ENCODE data around the gene USP22.

DNA sequence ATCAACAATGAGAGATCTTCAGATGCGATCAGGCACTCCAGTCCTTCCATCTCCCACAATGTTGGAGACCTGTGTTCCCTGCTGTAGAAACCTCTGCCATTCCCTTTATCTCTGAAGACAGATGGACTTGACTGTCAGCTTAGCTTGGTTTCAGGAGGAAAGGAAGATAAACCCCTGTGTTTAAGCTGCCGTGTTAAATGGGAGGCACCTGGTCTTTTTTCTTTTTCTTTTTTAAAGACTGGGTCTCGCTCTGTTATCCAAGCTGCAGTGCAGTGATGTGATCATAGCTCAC lies 63.1 kb downstream of the USP22 start:
- TF ChIP-seq, protein P1, sequence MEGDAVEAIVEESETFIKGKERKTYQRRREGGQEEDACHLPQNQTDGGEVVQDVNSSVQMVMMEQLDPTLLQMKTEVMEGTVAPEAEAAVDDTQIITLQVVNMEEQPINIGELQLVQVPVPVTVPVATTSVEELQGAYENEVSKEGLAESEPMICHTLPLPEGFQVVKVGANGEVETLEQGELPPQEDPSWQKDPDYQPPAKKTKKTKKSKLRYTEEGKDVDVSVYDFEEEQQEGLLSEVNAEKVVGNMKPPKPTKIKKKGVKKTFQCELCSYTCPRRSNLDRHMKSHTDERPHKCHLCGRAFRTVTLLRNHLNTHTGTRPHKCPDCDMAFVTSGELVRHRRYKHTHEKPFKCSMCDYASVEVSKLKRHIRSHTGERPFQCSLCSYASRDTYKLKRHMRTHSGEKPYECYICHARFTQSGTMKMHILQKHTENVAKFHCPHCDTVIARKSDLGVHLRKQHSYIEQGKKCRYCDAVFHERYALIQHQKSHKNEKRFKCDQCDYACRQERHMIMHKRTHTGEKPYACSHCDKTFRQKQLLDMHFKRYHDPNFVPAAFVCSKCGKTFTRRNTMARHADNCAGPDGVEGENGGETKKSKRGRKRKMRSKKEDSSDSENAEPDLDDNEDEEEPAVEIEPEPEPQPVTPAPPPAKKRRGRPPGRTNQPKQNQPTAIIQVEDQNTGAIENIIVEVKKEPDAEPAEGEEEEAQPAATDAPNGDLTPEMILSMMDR (IDR thresholded peaks at IDR 0.05), result no peak
- TF ChIP-seq POLR2A (IDR thresholded peaks at IDR 0.05) (no peak), EP300 (IDR thresholded peaks at IDR 0.05) (no peak)

All from stomach (tissue), 4 donors.